ENCODE data around the gene LZTS3. TPM values are rescaled to one million over a fixed set of nuclear protein-coding genes. Genes with fewer than 3 reads are reported as not detected.

Gene LZTS3
- polyA plus RNA-seq, 1 of the 3 experiments (the other 2 are of a cell fraction): 11.9 TPM

GRCh38 chr20:3116341-3116740, 57.0 kb downstream of the LZTS3 start (continued):
- no peak for TF ChIP-seq SMC3 (IDR thresholded peaks at IDR 0.05; ENCODE audit: low read depth, low read length)

GRCh38 chr20:3115190-3116107, 57.9 kb downstream of the LZTS3 start:
- H3F3A ChIP-seq (replicated peaks; ENCODE audit: insufficient read depth): no peaks in the 10 kb centered on the region
- no peaks in the 10 kb centered on the region for H3K79me2 ChIP-seq (ENCODE audit: insufficient read depth)
- no peaks in the 10 kb centered on the region for H3K9me2 ChIP-seq
- DNase-seq: peak; percentile 89
- peaks cover 11% of the 10 kb centered on the region for H4K20me1 ChIP-seq (ENCODE audit: insufficient read depth)
- peaks cover 0 to 3% of the 10 kb centered on the region in 2 experiments; a peak in 1 of 4 replicates for H3K4me1 ChIP-seq (ENCODE audit: control insufficient read depth in 1 of 2, insufficient read depth in 2 of 2, low read depth in 1 of 2, low read length in 1 of 2)
- no peaks in the 10 kb centered on the region for H3K9me3 ChIP-seq
- no peak overlapping the region for H3K4me2 ChIP-seq
- no peaks in the 10 kb centered on the region for H3K36me3 ChIP-seq (replicated peaks in 1 of 2; ENCODE audit: control insufficient read depth in 1 of 2, insufficient read depth in 2 of 2, low read length in 1 of 2)
- no peaks in the 10 kb centered on the region for H3K27me3 ChIP-seq (ENCODE audit: insufficient read depth)
- ChIA-PET POLR2A (no interaction called here), CTCF (interaction anchor here (0.5 to 4.8 kb wide), 17 partner anchors 9 to 260 kb away, joined by 3 to 40 read pairs (median 3); partner anchors contain the start of genes FASTKD5, GNRH2 and UBOX5)
- H3K4me3 ChIP-seq (ENCODE audit: low read depth in 2 of 2, low read length in 1 of 2): no peak overlapping the region
- H3K9ac ChIP-seq: no peak overlapping the region
- H3K27ac ChIP-seq (ENCODE audit: low read depth in 2 of 2, low read length in 1 of 2): no peak overlapping the region
- H2AFZ ChIP-seq (ENCODE audit: low read depth): no peak overlapping the region
- TF ChIP-seq RAD21 (IDR thresholded peaks at IDR 0.05; ENCODE audit: low read length) (peak; percentile 67), GABPA (IDR thresholded peaks at IDR 0.05; ENCODE audit: low read depth) (no peak), RCOR1 (IDR thresholded peaks at IDR 0.05; ENCODE audit: low read length) (no peak), CTCF (IDR thresholded peaks at IDR 0.05) (peak; percentile 78), SMC3 (IDR thresholded peaks at IDR 0.05; ENCODE audit: low read depth, low read length) (peak; percentile 79)
- 51% methylated on average over 26 of the region's 30 CpGs for WGBS (ENCODE audit: low lambda C conversion rate)

Other genes with a start within 250 kb of the LZTS3 start
- gene GNRH2, start 129.9 kb downstream of the LZTS3 start, polyA plus RNA-seq (2012; rRNA removed): 0.31 and 0.58 TPM in 2 replicates
- 114 and 152 TPM in 2 replicates for gene MRPS26, start 127.5 kb downstream of the LZTS3 start, polyA plus RNA-seq (2012; rRNA removed)
- gene OXT, start 101.9 kb downstream of the LZTS3 start, polyA plus RNA-seq (2012; rRNA removed): not detected in 2 replicates
- not detected in 2 replicates for gene AVP, start 88.8 kb downstream of the LZTS3 start, polyA plus RNA-seq (2012; rRNA removed)
- gene FASTKD5, start 13.7 kb downstream of the LZTS3 start, polyA plus RNA-seq (2012; rRNA removed): 11.4 and 16.7 TPM in 2 replicates
- 4.3 and 4.4 TPM in 2 replicates for gene UBOX5, start 13.7 kb downstream of the LZTS3 start, polyA plus RNA-seq (2012; rRNA removed)
- gene DDRGK1, start 31.1 kb upstream of the LZTS3 start, polyA plus RNA-seq (2012; rRNA removed): 65.2 and 70.6 TPM in 2 replicates
- gene ITPA, start 35.9 kb upstream of the LZTS3 start, polyA plus RNA-seq (2012; rRNA removed): 66.7 and 67.7 TPM in 2 replicates
- gene SLC4A11, start 65.6 kb upstream of the LZTS3 start, polyA plus RNA-seq (2012; rRNA removed): 1.6 and 2.7 TPM in 2 replicates
- gene DNAAF9, start 234.1 kb upstream of the LZTS3 start, polyA plus RNA-seq (2012; rRNA removed): 5.5 and 7.9 TPM in 2 replicates

Measured in SK-N-SH (cell line).